ENCODE data around the gene DUSP28. TPM values are rescaled to one million over a fixed set of nuclear protein-coding genes. Genes with fewer than 3 reads are reported as not detected.

The DUSP28 gene
- total RNA-seq, 6 experiments from 2014 or later: 3.1 to 5.0 (median 4.3) TPM

DNA sequence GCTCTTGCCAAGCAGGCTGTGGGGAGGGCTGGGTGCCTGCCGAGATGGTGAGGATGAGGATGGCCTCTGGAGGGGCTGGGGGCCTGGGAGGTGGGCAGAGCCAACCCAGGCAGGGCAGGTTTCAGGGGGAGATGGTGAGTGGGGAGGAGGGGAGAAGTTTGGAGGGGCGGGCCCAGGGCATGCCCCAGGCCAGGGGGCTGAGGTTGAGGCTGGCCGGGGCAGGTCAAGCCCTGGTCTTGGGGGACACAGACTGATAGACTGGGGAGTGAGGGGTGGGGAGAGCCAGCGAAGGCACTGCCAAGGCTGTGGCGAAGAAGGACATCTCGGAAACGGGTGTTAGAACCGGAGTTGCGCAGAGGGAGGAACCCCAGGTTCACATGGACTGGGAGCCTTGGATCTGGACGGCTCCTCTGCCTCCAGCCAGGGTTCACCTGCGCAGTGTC lies 39.0 kb downstream of the DUSP28 start:
- no peak for TF ChIP-seq CTCF (IDR thresholded peaks at IDR 0.05)
- H3K9me3 Mint-ChIP-seq: no peaks in the 10 kb centered on the region
- no peak overlapping the region for H3K27ac Mint-ChIP-seq
- H3K4me3 Mint-ChIP-seq: no peak overlapping the region
- H3K27me3 Mint-ChIP-seq (ENCODE audit: insufficient read depth): no peaks in the 10 kb centered on the region; the same call in none of the 2 replicates
- H3K4me1 Mint-ChIP-seq (ENCODE audit: low read depth): no peaks in the 10 kb centered on the region
- no peaks in the 10 kb centered on the region for H3K36me3 Mint-ChIP-seq (ENCODE audit: low read depth)
- no peak for DNase-seq

DNA sequence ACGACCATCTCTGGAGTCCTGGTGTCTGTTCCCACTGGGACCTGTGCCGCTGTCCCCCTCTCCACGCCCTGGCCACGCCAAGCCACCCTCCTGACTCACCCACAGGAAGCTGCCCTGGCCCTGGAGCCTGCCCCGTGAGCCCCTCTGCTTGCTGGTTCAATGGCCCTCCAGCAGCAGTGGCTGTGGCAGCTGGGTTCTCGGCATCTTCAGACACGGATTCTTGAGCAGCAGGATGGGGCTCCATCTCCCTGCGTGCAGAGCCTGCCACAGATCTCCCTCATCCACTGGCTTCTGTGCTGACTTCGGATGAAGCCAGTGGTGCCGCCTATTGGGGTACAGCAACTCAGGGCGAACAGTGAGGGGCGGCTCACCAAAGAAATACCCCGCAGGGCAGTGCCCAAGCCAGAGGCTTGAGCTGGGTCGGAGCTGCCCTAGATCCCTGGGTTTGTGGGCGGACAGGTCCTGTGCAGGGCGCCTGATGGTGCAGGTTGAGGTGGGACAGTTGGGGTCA lies 40.3 kb downstream of the DUSP28 start:
- no peak overlapping the region for H3K4me3 Mint-ChIP-seq

GRCh38 chr2:240601061-240601830 lies 41.1 kb downstream of the DUSP28 start:
- DNase-seq: no peak
- no peaks in the 10 kb centered on the region for H3K4me1 Mint-ChIP-seq (ENCODE audit: low read depth)
- H3K27me3 Mint-ChIP-seq (ENCODE audit: insufficient read depth): peaks cover 2% of the 10 kb centered on the region
- H3K4me3 Mint-ChIP-seq: no peak overlapping the region
- TF ChIP-seq CTCF (IDR thresholded peaks at IDR 0.05): no peak
- H3K9me3 Mint-ChIP-seq: no peaks in the 10 kb centered on the region
- no peak overlapping the region for H3K27ac Mint-ChIP-seq
- H3K36me3 Mint-ChIP-seq (ENCODE audit: low read depth): no peaks in the 10 kb centered on the region

More for the DNA sequence above, 40.3 kb downstream of the DUSP28 start:
- no peak overlapping the region for H3K27ac Mint-ChIP-seq
- H3K9me3 Mint-ChIP-seq: no peaks in the 10 kb centered on the region
- H3K36me3 Mint-ChIP-seq (ENCODE audit: low read depth): no peaks in the 10 kb centered on the region
- H3K4me1 Mint-ChIP-seq (ENCODE audit: low read depth): no peaks in the 10 kb centered on the region
- no peak for TF ChIP-seq CTCF (IDR thresholded peaks at IDR 0.05)
- peaks cover 2% of the 10 kb centered on the region for H3K27me3 Mint-ChIP-seq (ENCODE audit: insufficient read depth)
- DNase-seq: no peak

- no peak for DNase-seq
- Mint-ChIP-seq H3K27ac (no peak overlapping the region), H3K4me3 (no peak overlapping the region), H3K9me3 (no peaks in the 10 kb centered on the region), H3K4me1 (ENCODE audit: low read depth) (no peaks in the 10 kb centered on the region), H3K36me3 (ENCODE audit: low read depth) (no peaks in the 10 kb centered on the region), H3K27me3 (ENCODE audit: insufficient read depth) (peaks cover 2% of the 10 kb centered on the region)
- no peak for TF ChIP-seq CTCF (IDR thresholded peaks at IDR 0.05)
These were observed 41.6 kb downstream of the DUSP28 start for GRCh38 chr2:240601831-240602160.

DNA sequence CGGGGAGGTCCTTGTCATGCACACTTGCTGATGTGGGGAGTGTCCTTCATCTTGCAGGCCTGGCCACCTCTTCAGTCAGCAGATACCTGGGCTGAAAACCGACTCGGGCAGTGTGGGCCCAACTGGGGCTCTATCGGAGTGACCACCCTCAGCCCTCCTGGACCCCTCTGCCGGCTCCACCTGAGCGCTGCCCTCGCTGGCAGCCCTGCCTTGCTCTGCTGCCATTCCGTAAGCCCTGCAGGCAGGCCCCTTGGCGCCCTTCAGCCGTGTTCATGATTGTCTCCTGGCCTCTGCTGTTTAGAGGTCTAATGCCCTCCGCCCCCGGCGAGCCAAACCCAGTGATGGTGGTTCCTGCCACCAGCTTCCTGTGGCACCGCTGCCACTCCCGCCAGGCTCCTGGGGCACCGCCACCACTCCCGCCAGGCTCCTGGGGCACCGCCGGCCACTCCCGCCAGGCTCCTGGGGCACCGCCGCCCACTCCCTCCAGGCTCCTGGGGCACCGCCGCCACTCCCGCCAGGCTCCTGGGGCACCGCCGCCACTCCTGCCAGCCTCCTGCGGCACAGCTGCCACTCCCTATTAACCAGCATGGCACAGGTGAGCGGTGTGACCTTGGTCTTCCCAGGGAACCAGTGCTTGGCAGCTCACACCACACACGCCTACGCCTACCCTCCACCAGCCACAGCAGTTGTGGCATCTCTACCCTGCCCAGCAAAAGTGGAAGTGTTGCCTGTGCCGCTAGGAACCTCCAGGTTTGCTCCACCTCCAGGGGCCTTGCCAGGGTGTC lies 42.3 kb downstream of the DUSP28 start:
- Mint-ChIP-seq H3K36me3 (ENCODE audit: low read depth) (no peaks in the 10 kb centered on the region), H3K27ac (no peak overlapping the region), H3K4me1 (ENCODE audit: low read depth) (no peaks in the 10 kb centered on the region), H3K4me3 (no peak overlapping the region), H3K9me3 (no peaks in the 10 kb centered on the region), H3K27me3 (ENCODE audit: insufficient read depth) (peaks cover 2% of the 10 kb centered on the region)
- no peak for TF ChIP-seq CTCF (IDR thresholded peaks at IDR 0.05)
- DNase-seq: no peak

Data from HFFc6 (cell line).